HepG2 (cell line): ENCODE data around the gene ACSL6. TPM values are rescaled to one million over a fixed set of nuclear protein-coding genes. Genes with fewer than 3 reads are reported as not detected.

ENCODE experiments used
- ATAC-seq: fragments of 200-7000 bp; cut with Tn5 transposase; 3 replicates; pipeline ENCODE4 v1.9.1; 2020; ENCODE audit warnings: mild to moderate bottlenecking, moderate library complexity
- BruUV-seq: library from RNA; stranded (reverse); fragments of 400-500 nt; replicated peaks from 2 replicates; lab custom pipeline; 2021; lab: Mats Ljungman, UMichigan
- CTCF ChIA-PET: fragments of 300-600 bp; formaldehyde crosslinking; extraction: SDS; loops from one replicate; lab custom pipeline; 2021; ENCODE audit warnings: low total read pairs, inconsistent platforms, low intra/inter-chr PET ratio; lab: Yijun Ruan, JAX
- POLR2A ChIA-PET: fragments of 350-600 bp; sonication (Branson Sonifier 250); formaldehyde crosslinking; loops from one replicate; lab custom pipeline; 2020; ENCODE audit warnings: antibody characterized with exemption, inconsistent platforms; lab: Yijun Ruan, JAX
- DNase-seq: peaks from one replicate; pipeline ENCODE4 v3.0.0-alpha.2; 2015; ENCODE audit warnings: low spot score
- FAIRE-seq: peaks from 3 replicates; lab custom pipeline; 2011; peaks lifted over from hg19 to GRCh38; lab: Jason Lieb, UNC
- H2AFZ ChIP-seq: one replicate; pipeline ENCODE4 v1.6.1; 2011; ENCODE audit warnings: low read length, inconsistent platforms
- H3K27ac ChIP-seq: fragments of 300-600 bp; 3 replicates; pipeline ENCODE4 v1.8.0; 2011; ENCODE audit warnings: mixed run types, mild to moderate bottlenecking, mixed read lengths, low read length, inconsistent platforms; ENCODE audit not compliant: insufficient read depth; ENCODE audit errors: extremely low read length
- H3K27me3 ChIP-seq, 2 experiments: fragments of 200-600 bp in 1 of 2; 2 replicates in 1 of 2; 3 replicates in 1 of 2; pipeline versions ENCODE4 v1.6.0 to v1.8.0; 2011; ENCODE audit warnings: low read length in 2 of 2, mild to moderate bottlenecking in 2 of 2, moderate library complexity in 2 of 2, inconsistent platforms in 1 of 2; ENCODE audit not compliant: insufficient read depth in 2 of 2, control insufficient read depth in 1 of 2
- H3K36me3 ChIP-seq, 2 experiments: fragments of 200-600 bp in 1 of 2; replicated peaks in 1 of 2; 2 replicates in 1 of 2; 3 replicates in 1 of 2; pipeline versions ENCODE4 v1.5.1 to v1.8.0; 2011; ENCODE audit warnings: low read length in 2 of 2, inconsistent platforms in 1 of 2; ENCODE audit not compliant: insufficient read depth in 2 of 2, control insufficient read depth in 1 of 2
- H3K4me1 ChIP-seq: 2 replicates; pipeline ENCODE4 v1.5.1; 2012; ENCODE audit warnings: low read length, inconsistent platforms; ENCODE audit not compliant: insufficient read depth
- H3K4me2 ChIP-seq: 2 replicates; pipeline ENCODE4 v1.6.0; 2011; ENCODE audit warnings: low read depth, low read length, inconsistent platforms
- H3K4me3 ChIP-seq, 3 experiments: fragments of 200-600 bp in 1 of 3; sonication (generic), shearing (Covaris generic) in 1 of 3; replicated peaks in 1 of 3; 2 replicates each; pipeline ENCODE4 v1.5.1; 2011 to 2016; ENCODE audit warnings: low read length in 3 of 3, inconsistent platforms in 2 of 3, low read depth in 2 of 3, mild to moderate bottlenecking in 2 of 3, control low read depth in 1 of 3, mixed read lengths in 1 of 3; ENCODE audit not compliant: insufficient read depth in 1 of 3
- H3K79me2 ChIP-seq: one replicate; pipeline ENCODE4 v1.6.1; 2011; ENCODE audit warnings: low read length, inconsistent platforms; ENCODE audit not compliant: insufficient read depth
- H3K9ac ChIP-seq: 2 replicates; pipeline ENCODE4 v1.6.0; 2011; ENCODE audit warnings: mild to moderate bottlenecking, low read depth, low read length, inconsistent platforms; ENCODE audit not compliant: insufficient read depth
- H3K9me3 ChIP-seq: 2 replicates; pipeline ENCODE4 v1.5.1; 2012; ENCODE audit warnings: mild to moderate bottlenecking, low read length
- H4K20me1 ChIP-seq: 2 replicates; pipeline ENCODE4 v1.6.0; 2011; ENCODE audit warnings: inconsistent platforms, mild to moderate bottlenecking, low read length, moderate library complexity; ENCODE audit not compliant: insufficient read depth
- CCAR2 ChIP-seq: fragments of 200-400 bp; formaldehyde crosslinking; optimal IDR thresholded peaks from 2 replicates; pipeline ENCODE3; 2018; ENCODE audit warnings: low read depth, mild to moderate bottlenecking, low read length, moderate library complexity
- FOXA1 ChIP-seq, 2 experiments: fragments of 450-650 bp in 1 of 2; sonication (generic) in 1 of 2; formaldehyde crosslinking in 1 of 2; IDR thresholded peaks; 2 replicates each; pipeline versions ENCODE4 v1.4.0 to v1.6.1; 2016 to 2020; ENCODE audit warnings: missing genetic modification reagents in 1 of 2
- HNRNPH1 ChIP-seq: fragments of 200-400 bp; formaldehyde crosslinking; optimal IDR thresholded peaks from 2 replicates; pipeline ENCODE3; 2017; ENCODE audit warnings: mild to moderate bottlenecking, low read depth, low read length
- ONECUT2 ChIP-seq: sonication (generic); formaldehyde crosslinking; IDR thresholded peaks from 2 replicates; pipeline ENCODE4 v1.4.0; 2020; ENCODE audit warnings: missing genetic modification reagents
- RORA ChIP-seq: sonication (generic); formaldehyde crosslinking; IDR thresholded peaks from 2 replicates; pipeline ENCODE4 v1.5.0; 2020; ENCODE audit warnings: mild to moderate bottlenecking, missing genetic modification reagents, moderate library complexity
- SP140L ChIP-seq: sonication (generic); formaldehyde crosslinking; IDR thresholded peaks from 2 replicates; pipeline ENCODE4 v1.4.0; 2020; ENCODE audit warnings: missing genetic modification reagents, borderline replicate concordance
- SRY ChIP-seq: sonication (generic); formaldehyde crosslinking; IDR thresholded peaks from 2 replicates; pipeline ENCODE4 v1.8.0; 2022; ENCODE audit warnings: mild to moderate bottlenecking, missing genetic modification reagents
- ZNF205 ChIP-seq: IDR thresholded peaks from 2 replicates; pipeline ENCODE4 v1.6.1; 2018; ENCODE audit warnings: missing biosample characterization, missing genetic modification reagents
- ZNF44 ChIP-seq: sonication (generic); formaldehyde crosslinking; IDR thresholded peaks from 2 replicates; pipeline ENCODE4 v1.5.1; 2020; ENCODE audit warnings: mild to moderate bottlenecking, missing genetic modification reagents
- ZNF773 ChIP-seq: sonication (generic); formaldehyde crosslinking; IDR thresholded peaks from 2 replicates; pipeline ENCODE4 v1.4.0; 2020; ENCODE audit warnings: missing genetic modification reagents, borderline replicate concordance
- ZSCAN31 ChIP-seq: sonication (generic); formaldehyde crosslinking; IDR thresholded peaks from 2 replicates; pipeline ENCODE4 v1.5.0; 2020; ENCODE audit warnings: low read depth, mild to moderate bottlenecking, missing genetic modification reagents
- WGBS: methylation state at CpG from one replicate; pipeline ENCODE4 v1.1.6; 2017; ENCODE audit warnings: low lambda C conversion rate; 5-methylcytosine and 5-hydroxymethylcytosine counted together
- in situ Hi-C: cut with HindIII; loops from 2 replicates; pipeline ENCODE4 v1.10.0; 2017; ENCODE audit warnings: low pct_unique_long_range_greater_than_20kb; ENCODE audit not compliant: extremely low pct_ligation_motif_present
- intact Hi-C: fragments of 100-400 bp; cut with micrococcal nuclease; formaldehyde crosslinking; loops from one replicate; pipeline ENCODE4 v1.10.0; 2022; ENCODE audit not compliant: unreplicated experiment
- polyA plus RNA-seq, 8 experiments: library from polyadenylated mRNA; depleted of rRNA in 3 of 8; stranded (reverse) in 7 of 8; unstranded in 1 of 8; fragments of >200 nt; fragmentation: Illumina TruSeq in 4 of 8; extraction: Trizol in 4 of 8; gene quantifications; 2 replicates each; pipeline versions ENCODE4 v1.2.1 to v1.2.3, GENCODE V29; 2011 to 2016; ENCODE audit warnings: low read depth in 4 of 8, missing spikeins in 1 of 8, mixed read lengths in 1 of 8; ENCODE audit not compliant: insufficient read depth in 1 of 8
- total RNA-seq, 5 experiments: library from RNA; depleted of rRNA; stranded (reverse); fragments of >200 nt; fragmentation: Illumina TruSeq; extraction: Trizol; gene quantifications; 2 replicates each; pipeline ENCODE4 v1.2.3, GENCODE V29; 2016; ENCODE audit warnings: low read depth in 1 of 5
- TF ChIP-seq, protein P1 (sequence below): sonication (generic); formaldehyde crosslinking; IDR thresholded peaks from 2 replicates; pipeline ENCODE4 v1.4.0; 2020; ENCODE audit warnings: missing genetic modification reagents, borderline replicate concordance
- TF ChIP-seq, protein P2 (sequence below): sonication (generic); formaldehyde crosslinking; IDR thresholded peaks from 2 replicates; pipeline ENCODE4 v1.8.0; 2022; ENCODE audit warnings: missing genetic modification reagents, low read depth, mild to moderate bottlenecking, borderline replicate concordance
- TF ChIP-seq, protein P3 (sequence below): sonication (generic); formaldehyde crosslinking; IDR thresholded peaks from 2 replicates; pipeline ENCODE4 v1.9.0; 2021; ENCODE audit warnings: missing genetic modification reagents, borderline replicate concordance
- TF ChIP-seq, protein P4 (sequence below): sonication (generic); formaldehyde crosslinking; conservative IDR thresholded peaks from 2 replicates; pipeline ENCODE4 v1.8.0; 2022; ENCODE audit warnings: mild to moderate bottlenecking, moderate library complexity, missing genetic modification reagents

The ACSL6 gene
- total and polyA plus RNA-seq, 2 of the 13 experiments (the other 11 are each of a cell fraction or from before 2014, with no cell fraction given) = 3.7 to 3.8 TPM

DNA sequence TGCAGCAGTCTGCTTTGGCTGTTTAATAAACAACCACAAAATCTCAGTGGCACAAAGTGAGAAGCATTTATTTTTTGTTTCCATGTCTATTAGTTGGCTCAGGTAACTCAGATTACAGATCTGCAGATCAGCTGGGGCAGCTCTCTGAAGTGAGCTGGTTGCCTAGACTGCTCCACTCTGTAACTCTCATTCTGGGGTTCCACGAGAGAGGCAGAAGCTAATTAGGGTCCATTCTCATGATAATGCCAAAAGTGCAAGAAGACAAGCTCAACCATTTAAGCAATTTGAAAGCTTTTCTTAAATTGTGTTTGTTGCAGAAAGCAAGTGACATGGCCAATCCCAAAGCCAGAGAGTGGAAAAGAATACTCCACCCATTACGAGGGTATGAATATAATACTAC, 79.2 kb downstream of the ACSL6 start:
- Histone ChIP-seq H3K9me3 (peaks cover 9% of the 10 kb centered on the region; the same call in 1 of the 2 replicates), H3K27ac (no peak overlapping the region), H4K20me1 (no peaks in the 10 kb centered on the region), H3K4me2 (no peak overlapping the region), H3K36me3 (no peaks in the 10 kb centered on the region), H3K4me1 (no peaks in the 10 kb centered on the region), H3K9ac (no peak overlapping the region), H2AFZ (no peak overlapping the region), H3K27me3 (peaks cover 0 to 3% of the 10 kb centered on the region in 2 experiments; a peak in 2 of 5 replicates), H3K79me2 (no peaks in the 10 kb centered on the region), H3K4me3 (no peak overlapping the region)
- ATAC-seq (no peak), FAIRE-seq (no peak), DNase-seq (no peak)
- intact Hi-C loops (no loop called here), in situ Hi-C loops (no loop called here)
- ChIA-PET POLR2A (no interaction called here), CTCF (no interaction called here)
- BruUV-seq = no TSS peak
- 15% methylated on average over 2 of the region's 2 CpGs for WGBS
- TF ChIP-seq SP140L (CRISPR knock-in tag) (no peak), ZSCAN31 (CRISPR knock-in tag) (no peak), CCAR2 (no peak), ONECUT2 (CRISPR knock-in tag) (no peak), HNRNPH1 (no peak), ZNF44 (CRISPR knock-in tag) (no peak), SRY (CRISPR knock-in tag) (no peak), RORA (no peak), ZNF773 (CRISPR knock-in tag) (no peak), FOXA1 (IDR thresholded peaks at IDR 0.05) (no peak), FOXA1 (CRISPR knock-in tag; IDR thresholded peaks at IDR 0.05) (no peak), ZNF205 (CRISPR knock-in tag) (no peak)
- TF ChIP-seq, protein P1, sequence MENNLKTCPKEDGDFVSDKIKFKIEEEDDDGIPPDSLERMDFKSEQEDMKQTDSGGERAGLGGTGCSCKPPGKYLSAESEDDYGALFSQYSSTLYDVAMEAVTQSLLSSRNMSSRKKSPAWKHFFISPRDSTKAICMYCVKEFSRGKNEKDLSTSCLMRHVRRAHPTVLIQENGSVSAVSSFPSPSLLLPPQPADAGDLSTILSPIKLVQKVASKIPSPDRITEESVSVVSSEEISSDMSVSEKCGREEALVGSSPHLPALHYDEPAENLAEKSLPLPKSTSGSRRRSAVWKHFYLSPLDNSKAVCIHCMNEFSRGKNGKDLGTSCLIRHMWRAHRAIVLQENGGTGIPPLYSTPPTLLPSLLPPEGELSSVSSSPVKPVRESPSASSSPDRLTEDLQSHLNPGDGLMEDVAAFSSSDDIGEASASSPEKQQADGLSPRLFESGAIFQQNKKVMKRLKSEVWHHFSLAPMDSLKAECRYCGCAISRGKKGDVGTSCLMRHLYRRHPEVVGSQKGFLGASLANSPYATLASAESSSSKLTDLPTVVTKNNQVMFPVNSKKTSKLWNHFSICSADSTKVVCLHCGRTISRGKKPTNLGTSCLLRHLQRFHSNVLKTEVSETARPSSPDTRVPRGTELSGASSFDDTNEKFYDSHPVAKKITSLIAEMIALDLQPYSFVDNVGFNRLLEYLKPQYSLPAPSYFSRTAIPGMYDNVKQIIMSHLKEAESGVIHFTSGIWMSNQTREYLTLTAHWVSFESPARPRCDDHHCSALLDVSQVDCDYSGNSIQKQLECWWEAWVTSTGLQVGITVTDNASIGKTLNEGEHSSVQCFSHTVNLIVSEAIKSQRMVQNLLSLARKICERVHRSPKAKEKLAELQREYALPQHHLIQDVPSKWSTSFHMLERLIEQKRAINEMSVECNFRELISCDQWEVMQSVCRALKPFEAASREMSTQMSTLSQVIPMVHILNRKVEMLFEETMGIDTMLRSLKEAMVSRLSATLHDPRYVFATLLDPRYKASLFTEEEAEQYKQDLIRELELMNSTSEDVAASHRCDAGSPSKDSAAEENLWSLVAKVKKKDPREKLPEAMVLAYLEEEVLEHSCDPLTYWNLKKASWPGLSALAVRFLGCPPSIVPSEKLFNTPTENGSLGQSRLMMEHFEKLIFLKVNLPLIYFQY = no peak
- TF ChIP-seq, protein P2, sequence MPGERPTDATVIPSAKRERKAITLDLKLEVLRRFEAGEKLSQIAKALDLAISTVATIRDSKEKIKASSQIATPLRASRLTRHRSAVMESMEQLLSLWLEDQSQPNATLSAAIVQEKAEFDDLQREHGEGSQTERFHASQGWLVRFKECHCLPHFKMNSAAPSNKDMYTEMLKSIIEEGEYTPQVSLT (CRISPR knock-in tag) = no peak
- TF ChIP-seq, protein P3, sequence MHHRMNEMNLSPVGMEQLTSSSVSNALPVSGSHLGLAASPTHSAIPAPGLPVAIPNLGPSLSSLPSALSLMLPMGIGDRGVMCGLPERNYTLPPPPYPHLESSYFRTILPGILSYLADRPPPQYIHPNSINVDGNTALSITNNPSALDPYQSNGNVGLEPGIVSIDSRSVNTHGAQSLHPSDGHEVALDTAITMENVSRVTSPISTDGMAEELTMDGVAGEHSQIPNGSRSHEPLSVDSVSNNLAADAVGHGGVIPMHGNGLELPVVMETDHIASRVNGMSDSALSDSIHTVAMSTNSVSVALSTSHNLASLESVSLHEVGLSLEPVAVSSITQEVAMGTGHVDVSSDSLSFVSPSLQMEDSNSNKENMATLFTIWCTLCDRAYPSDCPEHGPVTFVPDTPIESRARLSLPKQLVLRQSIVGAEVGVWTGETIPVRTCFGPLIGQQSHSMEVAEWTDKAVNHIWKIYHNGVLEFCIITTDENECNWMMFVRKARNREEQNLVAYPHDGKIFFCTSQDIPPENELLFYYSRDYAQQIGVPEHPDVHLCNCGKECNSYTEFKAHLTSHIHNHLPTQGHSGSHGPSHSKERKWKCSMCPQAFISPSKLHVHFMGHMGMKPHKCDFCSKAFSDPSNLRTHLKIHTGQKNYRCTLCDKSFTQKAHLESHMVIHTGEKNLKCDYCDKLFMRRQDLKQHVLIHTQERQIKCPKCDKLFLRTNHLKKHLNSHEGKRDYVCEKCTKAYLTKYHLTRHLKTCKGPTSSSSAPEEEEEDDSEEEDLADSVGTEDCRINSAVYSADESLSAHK (CRISPR knock-in tag) = no peak
- TF ChIP-seq, protein P4, sequence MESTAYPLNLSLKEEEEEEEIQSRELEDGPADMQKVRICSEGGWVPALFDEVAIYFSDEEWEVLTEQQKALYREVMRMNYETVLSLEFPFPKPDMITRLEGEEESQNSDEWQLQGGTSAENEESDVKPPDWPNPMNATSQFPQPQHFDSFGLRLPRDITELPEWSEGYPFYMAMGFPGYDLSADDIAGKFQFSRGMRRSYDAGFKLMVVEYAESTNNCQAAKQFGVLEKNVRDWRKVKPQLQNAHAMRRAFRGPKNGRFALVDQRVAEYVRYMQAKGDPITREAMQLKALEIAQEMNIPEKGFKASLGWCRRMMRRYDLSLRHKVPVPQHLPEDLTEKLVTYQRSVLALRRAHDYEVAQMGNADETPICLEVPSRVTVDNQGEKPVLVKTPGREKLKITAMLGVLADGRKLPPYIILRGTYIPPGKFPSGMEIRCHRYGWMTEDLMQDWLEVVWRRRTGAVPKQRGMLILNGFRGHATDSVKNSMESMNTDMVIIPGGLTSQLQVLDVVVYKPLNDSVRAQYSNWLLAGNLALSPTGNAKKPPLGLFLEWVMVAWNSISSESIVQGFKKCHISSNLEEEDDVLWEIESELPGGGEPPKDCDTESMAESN (CRISPR knock-in tag) = no peak
- TF ChIP-seq, all 625 proteins: peak for 0
